T-helper 2 cell treated with Interferon-gamma antibody and Interleukin-4, amounts not matched to agents 5 μg/mL and 100 μg/mL, for 36 hours (primary cell): ENCODE results near the gene CPED1.

Source experiments
- DNase-seq: peaks from one replicate; pipeline ENCODE4 v3.0.0; 2021; ENCODE audit warnings: low spot score
- H3K27ac Mint-ChIP-seq: one replicate; pipeline ENCODE4 v1.8.0; 2021; ENCODE audit warnings: mild to moderate bottlenecking, mixed read lengths
- H3K27me3 Mint-ChIP-seq: one replicate; pipeline ENCODE4 v1.8.0; 2021; ENCODE audit warnings: low read depth, mixed read lengths
- H3K36me3 Mint-ChIP-seq: one replicate; pipeline ENCODE4 v1.8.0; 2021; ENCODE audit warnings: low read depth, mixed read lengths
- H3K4me1 Mint-ChIP-seq: one replicate; pipeline ENCODE4 v1.8.0; 2021; ENCODE audit warnings: low read depth, mixed read lengths
- H3K4me3 Mint-ChIP-seq: one replicate; pipeline ENCODE4 v1.8.0; 2022; ENCODE audit warnings: mild to moderate bottlenecking, moderate library complexity, mixed read lengths
- H3K9me3 Mint-ChIP-seq: one replicate; pipeline ENCODE4 v1.8.0; 2021; ENCODE audit warnings: mixed read lengths

The CPED1 gene

DNA sequence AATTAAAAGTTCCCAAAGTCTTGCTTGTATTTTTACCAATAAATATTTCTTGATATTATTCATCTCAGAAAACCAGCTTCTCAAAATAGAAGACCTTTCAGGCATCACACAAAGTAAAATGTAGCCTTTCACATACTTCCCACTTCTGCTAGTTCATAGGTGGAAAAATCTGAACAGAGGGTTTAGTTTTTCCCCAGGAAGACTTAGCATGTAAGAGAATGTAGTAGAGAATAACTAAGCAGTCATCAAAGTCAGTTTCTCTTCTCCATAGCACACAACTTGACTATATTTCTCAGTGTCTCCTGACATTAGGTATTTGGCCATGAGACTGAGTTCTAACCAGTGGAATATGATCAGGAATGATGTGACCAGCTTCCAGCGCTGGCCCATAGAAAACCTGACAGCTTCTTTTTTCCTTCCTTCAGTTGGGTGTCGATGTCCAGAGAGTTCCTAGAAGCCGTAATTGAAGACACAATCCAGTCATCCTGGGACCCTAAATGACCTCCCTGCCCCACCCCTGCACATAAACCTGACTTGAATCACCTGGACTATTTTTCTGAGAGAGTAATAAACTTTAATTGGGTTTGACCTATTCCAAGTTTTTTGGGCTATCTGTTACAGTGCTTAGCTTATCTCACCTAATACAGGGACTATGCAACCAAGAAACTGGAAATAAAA is 272.8 kb downstream of the CPED1 start:
- no peaks in the 10 kb centered on the region for H3K36me3 Mint-ChIP-seq
- H3K27me3 Mint-ChIP-seq, result peaks cover 7% of the 10 kb centered on the region
- H3K4me3 Mint-ChIP-seq, result no peak overlapping the region
- H3K9me3 Mint-ChIP-seq, result no peaks in the 10 kb centered on the region
- no peak overlapping the region for H3K27ac Mint-ChIP-seq
- DNase-seq, result no peak
- H3K4me1 Mint-ChIP-seq, result no peaks in the 10 kb centered on the region

DNA sequence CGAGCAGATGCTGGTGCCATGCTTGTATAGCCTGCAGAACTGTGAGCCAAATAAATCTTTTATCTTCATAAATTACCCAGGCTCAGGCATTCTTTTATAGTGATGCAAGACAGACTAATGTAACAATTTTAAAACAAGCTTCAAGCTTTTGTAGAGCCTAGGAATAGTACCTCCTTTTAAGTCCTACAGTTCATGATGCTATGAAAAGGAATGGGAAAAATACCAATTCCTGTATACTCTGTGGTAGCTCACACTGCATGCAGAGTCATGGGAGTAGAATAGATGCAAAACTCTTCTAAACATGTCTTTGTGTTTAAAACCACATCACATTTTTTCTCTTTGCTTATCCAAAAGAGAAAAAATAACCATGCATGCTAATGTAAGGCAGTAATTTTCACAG is 273.7 kb downstream of the CPED1 start:
- Mint-ChIP-seq H3K4me1 (no peaks in the 10 kb centered on the region), H3K27ac (no peak overlapping the region), H3K4me3 (no peak overlapping the region), H3K27me3 (peaks cover 10% of the 10 kb centered on the region), H3K9me3 (no peaks in the 10 kb centered on the region), H3K36me3 (no peaks in the 10 kb centered on the region)
- DNase-seq, result no peak

DNA sequence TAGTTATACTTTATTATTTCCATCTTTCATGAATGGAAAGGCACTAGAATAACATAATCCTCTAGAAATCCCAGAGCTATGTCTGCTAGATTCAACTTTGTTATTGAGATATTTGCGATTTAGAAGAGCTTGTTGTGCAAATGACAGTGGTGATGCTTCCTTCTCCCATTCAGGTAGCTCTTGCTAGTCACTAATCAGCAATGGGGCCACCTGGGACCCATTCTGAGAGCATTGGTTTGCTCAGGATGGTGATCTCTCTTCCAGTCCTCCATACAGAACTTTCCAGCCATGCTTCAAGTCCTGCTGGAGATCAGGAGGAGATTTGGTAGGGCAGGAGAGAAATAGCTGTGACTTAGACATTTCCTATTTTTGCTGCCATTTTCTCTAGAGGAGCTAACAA is 274.5 kb downstream of the CPED1 start:
- no peak for DNase-seq
- H3K4me1 Mint-ChIP-seq, result no peaks in the 10 kb centered on the region
- no peaks in the 10 kb centered on the region for H3K9me3 Mint-ChIP-seq
- no peak overlapping the region for H3K27ac Mint-ChIP-seq
- no peak overlapping the region for H3K4me3 Mint-ChIP-seq
- H3K36me3 Mint-ChIP-seq, result no peaks in the 10 kb centered on the region
- H3K27me3 Mint-ChIP-seq, result peaks cover 10% of the 10 kb centered on the region

DNA sequence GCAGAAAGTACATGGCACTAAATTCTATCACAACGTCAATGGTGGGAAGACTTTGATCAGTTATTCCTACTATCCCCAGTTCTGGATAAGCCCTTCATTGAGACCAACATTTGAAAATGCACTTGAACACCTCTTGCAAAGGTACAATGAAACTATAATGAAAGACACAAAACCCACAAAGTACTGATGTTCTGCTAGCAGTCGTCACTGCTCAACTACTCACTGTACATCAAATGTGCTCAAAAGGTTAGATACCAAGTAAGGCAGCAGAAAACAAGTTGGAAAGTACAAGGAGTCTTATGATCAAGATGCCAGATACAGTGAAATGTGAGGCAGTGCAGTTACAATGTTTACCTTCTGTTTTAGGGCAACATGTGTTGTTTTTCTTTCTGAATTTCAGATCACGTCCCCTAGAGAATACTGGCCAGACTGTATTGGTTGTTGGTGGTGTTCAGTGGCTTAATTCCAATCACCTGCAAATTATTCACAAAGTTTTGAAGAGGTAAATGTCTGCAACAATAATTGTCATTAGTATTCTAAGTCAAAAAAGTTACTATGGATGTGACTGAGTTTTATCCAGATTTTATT is 277.9 kb downstream of the CPED1 start:
- no peak for DNase-seq
- Mint-ChIP-seq H3K27ac (no peak overlapping the region), H3K9me3 (no peaks in the 10 kb centered on the region), H3K4me1 (no peaks in the 10 kb centered on the region), H3K27me3 (peaks cover 13% of the 10 kb centered on the region), H3K36me3 (no peaks in the 10 kb centered on the region), H3K4me3 (no peak overlapping the region)

DNA sequence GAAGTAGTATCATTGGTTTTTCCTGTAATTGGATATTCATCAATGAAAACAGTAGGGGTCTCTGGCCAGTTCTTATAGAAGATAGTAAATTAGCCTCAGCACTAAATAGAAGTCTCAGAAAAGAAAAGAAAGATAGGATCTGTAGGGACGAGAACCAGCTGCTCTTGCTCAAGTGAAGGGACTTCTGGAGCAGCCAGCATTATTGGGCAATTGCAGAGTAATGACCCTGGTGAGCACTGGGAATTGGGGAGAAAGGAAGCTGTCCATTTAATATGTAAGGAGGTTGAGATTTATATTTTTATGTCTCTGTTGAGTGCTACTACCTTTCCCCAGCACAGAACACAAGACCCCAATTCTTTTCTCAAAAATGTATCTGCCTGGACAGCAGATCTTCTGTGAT is 279.1 kb downstream of the CPED1 start:
- Mint-ChIP-seq H3K4me1 (no peaks in the 10 kb centered on the region), H3K4me3 (no peak overlapping the region), H3K36me3 (no peaks in the 10 kb centered on the region), H3K27ac (no peak overlapping the region), H3K9me3 (no peaks in the 10 kb centered on the region), H3K27me3 (peaks cover 13% of the 10 kb centered on the region)
- DNase-seq, result no peak

DNA sequence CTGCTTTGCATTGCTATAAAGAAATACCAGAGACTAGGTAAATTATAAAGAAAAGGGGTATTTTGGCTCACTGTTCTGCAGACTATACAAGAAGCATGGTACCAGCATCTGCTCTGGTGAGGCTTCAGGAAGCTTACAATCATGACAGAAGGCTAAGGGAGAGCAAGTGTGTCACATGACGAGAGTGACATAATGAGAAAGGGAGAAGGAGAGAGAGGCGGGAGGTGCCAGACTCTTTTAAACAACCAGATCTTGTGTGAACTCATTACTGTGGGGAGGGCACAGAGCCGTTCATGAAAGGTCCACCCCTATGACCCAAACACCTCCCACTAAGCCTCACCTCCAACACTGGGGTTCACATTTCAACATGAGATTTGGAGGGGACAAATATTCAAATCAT is 281.3 kb downstream of the CPED1 start:
- Mint-ChIP-seq H3K9me3 (no peaks in the 10 kb centered on the region), H3K27ac (no peak overlapping the region), H3K4me3 (no peak overlapping the region), H3K4me1 (no peaks in the 10 kb centered on the region), H3K27me3 (peaks cover 18% of the 10 kb centered on the region), H3K36me3 (no peaks in the 10 kb centered on the region)
- DNase-seq, result no peak

DNA sequence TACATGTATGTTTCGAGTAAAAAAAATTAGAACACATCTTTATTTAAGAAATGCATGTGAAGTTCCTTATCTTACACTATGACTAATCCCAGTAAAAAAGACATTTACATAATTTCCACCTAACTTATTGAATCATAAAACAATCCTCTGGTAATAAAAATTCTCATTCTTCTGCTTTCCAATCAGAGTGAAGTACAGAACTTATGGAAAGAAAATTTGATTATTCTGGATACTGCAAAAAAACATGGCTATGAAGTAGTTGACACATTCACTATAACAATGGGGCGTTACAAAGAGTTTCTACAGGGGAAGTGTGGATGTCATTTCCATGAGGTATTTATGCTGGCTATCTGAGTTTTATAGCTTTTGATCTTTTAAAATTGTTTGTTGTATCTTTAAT is 282.6 kb downstream of the CPED1 start:
- peaks cover 14% of the 10 kb centered on the region for H3K27me3 Mint-ChIP-seq
- H3K9me3 Mint-ChIP-seq, result no peaks in the 10 kb centered on the region
- H3K4me3 Mint-ChIP-seq, result no peak overlapping the region
- H3K36me3 Mint-ChIP-seq, result no peaks in the 10 kb centered on the region
- no peak for DNase-seq
- H3K27ac Mint-ChIP-seq, result no peak overlapping the region
- no peaks in the 10 kb centered on the region for H3K4me1 Mint-ChIP-seq

DNA sequence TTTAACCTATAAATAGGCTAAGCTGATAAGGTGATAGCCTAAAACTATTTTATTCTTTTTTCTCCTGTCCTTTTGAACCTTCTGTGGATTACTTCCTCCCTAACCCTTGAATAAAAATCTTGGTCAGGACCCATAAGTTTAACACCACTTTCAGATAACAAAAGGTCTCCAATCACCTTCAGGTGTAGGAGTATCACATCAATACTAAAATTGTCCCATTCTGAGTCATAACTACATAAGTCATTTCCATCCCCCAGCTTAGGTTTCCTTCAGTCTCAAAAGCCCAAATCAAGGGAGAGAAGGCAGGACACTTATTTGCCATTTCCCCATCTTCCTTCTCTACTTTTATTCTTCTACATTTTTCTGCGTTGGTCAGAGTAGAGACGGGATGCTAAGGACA is 283.4 kb downstream of the CPED1 start:
- H3K27ac Mint-ChIP-seq, result no peak overlapping the region

DNA sequence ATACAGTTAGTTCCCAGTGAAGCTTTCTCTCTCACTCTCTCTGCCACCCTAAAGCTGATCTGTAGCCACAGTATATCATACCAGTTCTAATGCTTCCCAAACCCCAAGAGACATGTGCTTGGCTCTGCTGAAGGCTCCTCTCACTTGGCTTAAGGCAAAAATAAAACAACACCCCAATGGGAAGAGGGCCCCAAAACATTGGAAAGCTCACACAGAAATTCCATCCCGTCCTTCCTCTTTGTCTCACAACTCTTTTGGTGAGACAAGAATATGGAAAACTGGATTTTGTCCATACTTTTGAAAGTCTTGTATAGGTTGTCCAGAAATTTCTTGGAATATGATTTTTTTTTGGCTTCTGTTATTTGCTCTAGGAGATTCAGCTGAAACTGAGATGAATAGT is 284.2 kb downstream of the CPED1 start:
- Mint-ChIP-seq H3K27ac (no peak overlapping the region), H3K4me3 (no peak overlapping the region), H3K36me3 (no peaks in the 10 kb centered on the region), H3K4me1 (peaks cover under 1% of the 10 kb centered on the region), H3K27me3 (peaks cover 9% of the 10 kb centered on the region), H3K9me3 (no peaks in the 10 kb centered on the region)
- no peak for DNase-seq

More for the DNA sequence above, 283.4 kb downstream of the CPED1 start:
- Mint-ChIP-seq H3K9me3 (no peaks in the 10 kb centered on the region), H3K27me3 (peaks cover 9% of the 10 kb centered on the region), H3K4me3 (no peak overlapping the region), H3K4me1 (no peaks in the 10 kb centered on the region), H3K36me3 (no peaks in the 10 kb centered on the region)
- DNase-seq, result no peak

DNA sequence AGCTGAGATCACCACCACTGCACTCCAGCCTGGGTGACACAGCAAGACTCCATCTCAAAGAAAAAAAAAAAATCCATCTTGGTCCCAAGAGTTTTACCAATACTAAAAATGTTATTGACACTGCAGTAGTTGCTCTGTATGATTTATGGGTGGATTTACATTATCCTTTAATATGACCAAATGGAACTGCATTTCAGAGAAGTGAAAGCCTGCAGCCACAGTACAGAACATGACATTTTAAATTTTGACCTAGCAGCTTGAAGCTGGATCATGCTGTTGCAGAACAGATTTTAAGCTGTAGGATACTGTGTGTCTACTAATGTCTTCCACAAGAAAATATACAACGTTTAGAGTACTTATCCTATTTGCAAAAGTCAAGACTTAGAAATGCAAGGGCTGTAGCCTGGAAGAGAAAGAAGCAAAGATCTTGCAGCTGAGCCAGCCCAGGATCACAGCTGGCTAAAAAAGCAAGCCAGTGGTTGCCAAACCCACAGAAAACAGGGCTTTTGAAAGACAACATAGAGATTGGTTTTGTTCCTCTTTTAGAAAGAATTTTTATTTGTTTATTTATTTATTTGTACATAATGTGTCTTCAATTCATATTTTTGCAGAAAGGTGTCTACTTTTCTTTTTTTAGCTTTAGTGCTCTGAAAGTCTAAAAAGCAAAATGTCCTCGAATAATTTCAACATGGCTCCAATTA is 285.1 kb downstream of the CPED1 start:
- Mint-ChIP-seq H3K4me1 (peaks cover 4% of the 10 kb centered on the region), H3K27me3 (peaks cover 9% of the 10 kb centered on the region)

DNA sequence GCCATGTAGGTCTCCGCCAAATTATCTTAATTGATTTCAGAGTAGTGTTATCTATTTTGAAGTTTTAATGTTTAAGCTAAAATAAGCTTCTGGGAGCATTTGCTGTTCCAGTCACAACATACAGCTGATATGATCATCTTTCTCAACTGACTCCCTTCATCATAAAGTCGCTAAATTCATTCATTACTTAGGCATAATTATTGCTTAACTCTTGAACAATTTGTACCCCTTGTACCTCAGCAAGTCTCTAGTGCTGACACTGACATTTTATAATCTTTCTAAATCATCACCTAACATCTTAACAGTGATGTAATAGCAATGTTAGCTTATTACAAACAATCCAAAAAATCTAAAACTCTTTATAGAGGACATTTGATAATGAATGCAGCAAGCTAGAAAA is 286.0 kb downstream of the CPED1 start:
- Mint-ChIP-seq H3K9me3 (no peaks in the 10 kb centered on the region), H3K4me1 (peaks cover 9% of the 10 kb centered on the region), H3K4me3 (no peak overlapping the region), H3K27me3 (peaks cover 9% of the 10 kb centered on the region), H3K27ac (no peak overlapping the region), H3K36me3 (no peaks in the 10 kb centered on the region)
- no peak for DNase-seq

More for the DNA sequence above, 285.1 kb downstream of the CPED1 start:
- DNase-seq, result no peak
- no peaks in the 10 kb centered on the region for H3K36me3 Mint-ChIP-seq
- no peak overlapping the region for H3K4me3 Mint-ChIP-seq
- H3K27ac Mint-ChIP-seq, result no peak overlapping the region
- no peaks in the 10 kb centered on the region for H3K9me3 Mint-ChIP-seq

DNA sequence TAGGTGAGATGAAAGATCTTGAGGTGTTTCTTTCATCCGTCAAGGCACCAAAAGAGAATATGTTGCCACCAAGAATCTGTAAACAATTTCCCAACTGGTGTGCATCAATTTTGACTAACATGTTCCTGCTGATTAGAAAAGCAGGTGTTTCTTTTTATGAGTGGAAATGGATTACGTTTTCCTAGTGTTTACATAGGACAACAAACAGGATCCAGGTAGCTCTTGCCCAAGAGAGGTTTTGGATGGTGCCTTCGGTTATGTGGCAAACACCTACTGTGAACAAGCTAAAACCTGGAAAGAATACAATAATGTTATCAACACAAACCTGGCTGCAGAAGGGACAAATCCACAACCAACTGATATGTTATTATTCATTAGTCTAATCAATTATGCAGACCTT is 286.7 kb downstream of the CPED1 start:
- peaks cover 12% of the 10 kb centered on the region for H3K4me1 Mint-ChIP-seq

DNA sequence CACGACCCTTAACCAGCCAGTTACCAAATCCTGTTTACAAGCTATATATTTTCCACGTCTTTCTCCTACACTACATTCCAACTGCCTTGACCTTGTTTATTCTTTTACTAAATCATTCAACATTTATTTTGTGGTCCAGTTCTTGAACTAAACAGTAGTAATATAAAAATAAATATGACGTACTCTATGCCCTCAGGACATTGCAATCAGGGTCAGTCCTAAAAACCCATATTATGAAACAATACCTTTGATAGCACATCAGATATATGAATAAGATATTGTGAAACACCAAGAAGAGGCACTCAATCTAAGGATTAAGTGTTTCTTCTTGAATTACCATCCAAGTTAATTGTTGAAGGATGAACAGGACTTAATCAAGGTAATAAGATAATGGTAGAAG is 287.8 kb downstream of the CPED1 start:
- H3K27me3 Mint-ChIP-seq, result peaks cover 6% of the 10 kb centered on the region
- no peak overlapping the region for H3K4me3 Mint-ChIP-seq
- peaks cover 12% of the 10 kb centered on the region for H3K4me1 Mint-ChIP-seq
- no peaks in the 10 kb centered on the region for H3K36me3 Mint-ChIP-seq
- DNase-seq, result no peak
- H3K9me3 Mint-ChIP-seq, result no peaks in the 10 kb centered on the region
- no peak overlapping the region for H3K27ac Mint-ChIP-seq

More for the DNA sequence above, 286.7 kb downstream of the CPED1 start:
- Mint-ChIP-seq H3K27ac (no peak overlapping the region), H3K9me3 (no peaks in the 10 kb centered on the region), H3K36me3 (no peaks in the 10 kb centered on the region), H3K4me3 (no peak overlapping the region), H3K27me3 (peaks cover 6% of the 10 kb centered on the region)
- DNase-seq, result no peak

DNA sequence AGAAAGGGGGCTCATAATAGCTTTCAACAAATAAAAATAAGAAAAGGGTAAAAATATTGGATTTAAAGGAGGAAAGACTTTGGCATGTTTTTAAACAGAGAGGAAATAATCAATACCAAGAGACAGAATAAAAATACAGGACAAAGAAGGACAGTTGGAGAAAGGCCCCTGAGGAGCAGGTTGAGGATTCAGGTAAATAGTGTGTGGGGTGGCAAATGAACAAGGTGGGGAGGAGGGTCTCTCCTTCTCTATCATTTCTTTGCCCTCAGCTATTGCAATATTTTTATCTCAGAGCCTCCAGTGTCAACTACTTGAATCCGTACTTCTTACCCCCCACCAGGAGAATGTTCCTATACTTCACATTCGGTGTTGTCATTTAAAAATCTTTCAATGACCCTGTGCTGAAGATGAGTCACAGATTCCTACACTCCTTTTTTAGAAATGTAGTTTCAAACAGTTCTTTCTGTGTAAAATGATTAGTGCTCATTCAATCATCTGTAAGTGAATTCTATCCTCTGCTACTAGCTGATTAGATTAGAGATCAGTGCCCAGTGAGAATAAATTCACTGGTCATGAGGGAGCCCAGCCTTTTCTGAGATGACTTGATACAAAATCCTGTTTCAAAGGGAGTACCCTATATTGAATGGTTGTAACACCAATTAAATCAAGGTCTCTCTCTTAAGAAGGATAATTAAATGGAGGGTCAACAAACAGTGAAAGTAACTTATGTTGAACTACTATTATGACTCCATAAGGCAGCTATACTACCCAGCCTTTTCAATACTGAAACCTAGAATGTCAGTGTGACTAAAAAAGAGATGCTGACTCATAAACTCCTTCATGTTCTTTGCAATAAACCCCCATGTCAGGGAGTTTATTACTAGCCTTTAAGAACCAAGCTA is 289.9 kb downstream of the CPED1 start:
- H3K27me3 Mint-ChIP-seq, result peaks cover 6% of the 10 kb centered on the region
- no peaks in the 10 kb centered on the region for H3K36me3 Mint-ChIP-seq
- H3K27ac Mint-ChIP-seq, result no peak overlapping the region
- no peak overlapping the region for H3K4me3 Mint-ChIP-seq
- no peaks in the 10 kb centered on the region for H3K9me3 Mint-ChIP-seq
- peaks cover 12% of the 10 kb centered on the region for H3K4me1 Mint-ChIP-seq
- no peak for DNase-seq
